Activated CD4-positive, alpha-beta T cell treated with anti-CD3 and anti-CD28 coated beads, Interleukin-2, amount 10 ng/mL, durations not matched to agents 24 days and 14 days (primary cell): ENCODE results near the gene MRPL36. TPM values are rescaled to one million over a fixed set of nuclear protein-coding genes. Genes with fewer than 3 reads are reported as not detected.

Experiments
- DNase-seq: peaks from one replicate; pipeline ENCODE4 v3.0.0; 2022
- H3K27ac Mint-ChIP-seq: one replicate; pipeline ENCODE4 v1.8.0; 2022; ENCODE audit warnings: mild to moderate bottlenecking, mixed read lengths
- H3K27me3 Mint-ChIP-seq: one replicate; pipeline ENCODE4 v1.8.0; 2022; ENCODE audit warnings: mixed read lengths
- H3K36me3 Mint-ChIP-seq: one replicate; pipeline ENCODE4 v1.8.0; 2022; ENCODE audit warnings: low read depth, mild to moderate bottlenecking, mixed read lengths
- H3K4me1 Mint-ChIP-seq: one replicate; pipeline ENCODE4 v1.8.0; 2021; ENCODE audit warnings: mixed read lengths
- H3K4me3 Mint-ChIP-seq: one replicate; pipeline ENCODE4 v1.8.0; 2022; ENCODE audit warnings: mild to moderate bottlenecking, moderate library complexity, mixed read lengths
- H3K9me3 Mint-ChIP-seq: one replicate; pipeline ENCODE4 v1.8.0; 2021; ENCODE audit warnings: mixed read lengths
- intact Hi-C: fragments of 100-400 bp; cut with micrococcal nuclease; formaldehyde crosslinking; loops from one replicate; pipeline ENCODE4 v1.15.1; 2023
- total RNA-seq: library from RNA; stranded (reverse); gene quantifications from 2 replicates; pipeline ENCODE4 v1.2.3, GENCODE V29; 2022

Gene MRPL36
- total RNA-seq, 1 donor from 2014 or later, result 107 TPM

DNA sequence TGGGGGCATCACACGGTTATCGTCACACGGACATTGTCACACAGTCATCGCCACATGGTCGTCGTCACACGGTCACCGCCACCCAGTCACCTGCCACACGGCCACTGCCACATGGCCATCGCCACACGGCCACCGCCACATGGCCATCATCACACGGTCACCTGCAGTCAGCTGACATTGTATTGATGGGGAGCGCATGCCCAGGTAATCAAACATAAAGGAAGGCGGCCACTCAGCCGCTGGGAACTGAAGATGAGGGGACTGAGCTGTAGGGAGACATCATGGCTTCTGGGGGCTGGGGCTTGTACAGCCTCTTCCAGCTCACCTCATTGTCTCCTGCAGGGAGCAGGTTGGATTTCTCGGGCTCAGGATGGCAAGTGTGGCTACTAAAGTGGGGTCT, 49.2 kb downstream of the MRPL36 start:
- Mint-ChIP-seq H3K4me3 (no peak overlapping the region), H3K27ac (no peak overlapping the region), H3K36me3 (no peaks in the 10 kb centered on the region), H3K27me3 (no peaks in the 10 kb centered on the region), H3K9me3 (no peaks in the 10 kb centered on the region), H3K4me1 (no peaks in the 10 kb centered on the region)
- intact Hi-C loops, result no loop called here
- DNase-seq, result no peak

DNA sequence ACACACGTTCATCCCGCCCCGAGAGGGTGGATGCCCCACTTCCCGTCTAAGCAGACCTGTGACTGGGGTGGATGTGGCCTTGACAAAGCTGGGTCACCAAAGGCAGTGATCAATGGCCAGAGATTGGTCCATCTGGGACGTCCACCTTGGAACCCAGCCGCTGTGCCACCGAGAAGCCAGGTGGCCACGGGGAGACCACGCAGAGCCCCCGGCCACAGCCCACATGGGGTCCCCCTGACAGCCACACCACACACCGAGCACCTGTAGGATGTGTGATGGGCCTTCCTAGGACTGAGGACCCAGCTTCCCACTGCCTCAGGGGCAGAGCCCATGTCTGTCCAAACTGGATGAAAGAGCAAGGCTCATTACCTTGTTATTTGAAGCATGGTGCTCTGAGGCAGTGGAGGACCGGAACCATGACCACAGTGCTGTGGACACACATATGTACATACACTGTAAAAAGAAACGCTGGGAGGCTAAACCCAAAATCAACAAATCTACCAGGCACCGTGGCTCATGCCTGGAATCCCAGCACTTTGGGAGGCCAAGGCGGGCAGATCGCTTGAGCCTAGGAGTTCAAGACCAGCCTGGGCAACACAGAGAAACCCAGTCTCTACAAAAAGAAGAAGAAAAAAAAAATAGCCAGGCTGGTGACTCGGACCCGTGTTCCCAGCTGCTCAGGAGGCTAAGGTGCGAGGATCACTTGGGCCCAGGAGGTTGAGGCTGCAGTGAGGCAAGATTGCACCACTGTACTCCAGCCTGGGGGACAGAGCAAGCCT, 50.1 kb downstream of the MRPL36 start:
- H3K4me1 Mint-ChIP-seq, result no peaks in the 10 kb centered on the region
- H3K27me3 Mint-ChIP-seq, result no peaks in the 10 kb centered on the region
- H3K36me3 Mint-ChIP-seq, result no peaks in the 10 kb centered on the region
- DNase-seq, result no peak
- H3K9me3 Mint-ChIP-seq, result no peaks in the 10 kb centered on the region
- intact Hi-C loops, result no loop called here
- no peak overlapping the region for H3K27ac Mint-ChIP-seq
- no peak overlapping the region for H3K4me3 Mint-ChIP-seq

DNA sequence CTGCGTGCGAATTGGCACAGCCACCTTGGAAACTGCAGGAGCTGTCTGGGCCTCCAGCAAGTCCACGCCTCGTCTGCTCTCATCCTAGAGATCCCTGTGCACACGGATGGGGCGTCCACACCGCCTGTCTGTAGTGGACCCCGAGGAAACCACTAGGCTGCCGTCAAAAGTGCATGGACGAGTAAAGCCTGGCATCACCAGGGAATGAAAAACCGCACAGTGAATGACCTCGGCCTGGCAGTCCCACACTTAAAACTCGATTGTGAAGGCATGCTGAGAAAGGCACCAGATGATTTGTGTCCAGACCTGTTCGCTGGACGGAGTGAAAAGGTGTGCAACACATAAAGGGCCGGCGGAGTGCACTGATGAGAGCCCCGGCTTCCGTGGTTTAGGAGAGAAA, 50.8 kb downstream of the MRPL36 start:
- Mint-ChIP-seq H3K9me3 (no peaks in the 10 kb centered on the region), H3K4me1 (no peaks in the 10 kb centered on the region), H3K36me3 (no peaks in the 10 kb centered on the region), H3K4me3 (no peak overlapping the region), H3K27ac (no peak overlapping the region), H3K27me3 (no peaks in the 10 kb centered on the region)
- no peak for DNase-seq
- intact Hi-C loops, result no loop called here

Other genes with a start within 250 kb of the MRPL36 start
- gene NDUFS6, start 1.6 kb upstream of the MRPL36 start, total RNA-seq, result 37.8 and 40.3 TPM in 2 replicates
- not detected in 2 replicates for gene IRX4, start 83.1 kb upstream of the MRPL36 start, total RNA-seq